DMS79 treated with DMSO at 0.1 percent for 48 hours (cell line): ENCODE data around the gene INVS.
"Not testable (repeated sequence)": the region's sequence is repeated elsewhere in the genome, so short reads cannot be mapped to it uniquely, and the experiment has no call there.

ENCODE experiments used
- DNase-seq: peaks from one replicate; lab custom pipeline; 2025; lab: John Stamatoyannopoulos, UW

INVS gene, protein sequence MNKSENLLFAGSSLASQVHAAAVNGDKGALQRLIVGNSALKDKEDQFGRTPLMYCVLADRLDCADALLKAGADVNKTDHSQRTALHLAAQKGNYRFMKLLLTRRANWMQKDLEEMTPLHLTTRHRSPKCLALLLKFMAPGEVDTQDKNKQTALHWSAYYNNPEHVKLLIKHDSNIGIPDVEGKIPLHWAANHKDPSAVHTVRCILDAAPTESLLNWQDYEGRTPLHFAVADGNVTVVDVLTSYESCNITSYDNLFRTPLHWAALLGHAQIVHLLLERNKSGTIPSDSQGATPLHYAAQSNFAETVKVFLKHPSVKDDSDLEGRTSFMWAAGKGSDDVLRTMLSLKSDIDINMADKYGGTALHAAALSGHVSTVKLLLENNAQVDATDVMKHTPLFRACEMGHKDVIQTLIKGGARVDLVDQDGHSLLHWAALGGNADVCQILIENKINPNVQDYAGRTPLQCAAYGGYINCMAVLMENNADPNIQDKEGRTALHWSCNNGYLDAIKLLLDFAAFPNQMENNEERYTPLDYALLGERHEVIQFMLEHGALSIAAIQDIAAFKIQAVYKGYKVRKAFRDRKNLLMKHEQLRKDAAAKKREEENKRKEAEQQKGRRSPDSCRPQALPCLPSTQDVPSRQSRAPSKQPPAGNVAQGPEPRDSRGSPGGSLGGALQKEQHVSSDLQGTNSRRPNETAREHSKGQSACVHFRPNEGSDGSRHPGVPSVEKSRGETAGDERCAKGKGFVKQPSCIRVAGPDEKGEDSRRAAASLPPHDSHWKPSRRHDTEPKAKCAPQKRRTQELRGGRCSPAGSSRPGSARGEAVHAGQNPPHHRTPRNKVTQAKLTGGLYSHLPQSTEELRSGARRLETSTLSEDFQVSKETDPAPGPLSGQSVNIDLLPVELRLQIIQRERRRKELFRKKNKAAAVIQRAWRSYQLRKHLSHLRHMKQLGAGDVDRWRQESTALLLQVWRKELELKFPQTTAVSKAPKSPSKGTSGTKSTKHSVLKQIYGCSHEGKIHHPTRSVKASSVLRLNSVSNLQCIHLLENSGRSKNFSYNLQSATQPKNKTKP

DNA sequence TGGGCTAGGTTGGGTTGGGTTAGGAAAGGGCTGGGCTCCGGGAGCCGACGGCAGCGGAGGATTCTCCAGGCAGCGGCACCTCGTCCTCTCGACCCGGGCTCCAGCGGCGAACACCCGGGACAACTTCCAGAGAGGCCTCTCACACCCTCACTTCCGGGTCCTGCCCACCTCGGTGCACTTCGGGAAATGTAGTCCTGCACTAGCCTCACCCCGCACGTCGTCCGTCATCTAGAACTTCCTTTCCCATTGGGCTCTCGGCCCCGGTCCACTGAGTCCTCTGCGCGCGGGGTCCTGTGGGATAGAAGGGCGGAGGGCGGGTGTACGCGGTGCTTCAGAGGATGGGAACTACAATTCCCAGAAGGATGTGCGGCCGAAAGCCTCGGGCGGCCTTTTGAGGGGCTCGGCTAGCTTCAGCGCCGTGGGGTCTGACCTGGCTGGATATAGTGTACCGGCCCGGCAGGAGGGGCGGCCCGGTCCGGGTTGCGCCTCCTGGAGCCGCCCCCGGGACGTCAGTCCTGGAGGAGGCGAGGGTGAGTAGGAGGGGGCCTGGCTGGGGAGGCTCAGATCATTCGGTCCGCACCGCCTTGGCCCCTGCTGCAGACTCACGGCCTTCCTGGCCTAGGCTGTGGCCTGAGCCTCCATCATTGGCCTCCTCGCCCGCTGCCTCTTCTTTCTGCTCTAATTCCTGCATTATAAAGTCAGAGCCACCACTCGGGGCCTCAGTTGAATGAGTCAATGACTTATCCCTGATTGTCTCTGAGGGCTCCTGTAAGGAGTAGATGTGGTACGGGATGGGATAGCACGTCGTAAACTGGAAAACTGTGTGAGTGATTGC, at the start of gene INVS, which contains the start of gene ERP44:
Gene INVS (plus strand): TSS at position 357 of the 835 bp plus-strand sequence. CDS start 5,279 bp downstream, outside the sequence.
Gene ERP44 (minus strand): TSS at position 114 of the 835 bp plus-strand sequence. CDS start 160 bp downstream, outside the sequence.
- DNase-seq = peak; percentile 90

DNA sequence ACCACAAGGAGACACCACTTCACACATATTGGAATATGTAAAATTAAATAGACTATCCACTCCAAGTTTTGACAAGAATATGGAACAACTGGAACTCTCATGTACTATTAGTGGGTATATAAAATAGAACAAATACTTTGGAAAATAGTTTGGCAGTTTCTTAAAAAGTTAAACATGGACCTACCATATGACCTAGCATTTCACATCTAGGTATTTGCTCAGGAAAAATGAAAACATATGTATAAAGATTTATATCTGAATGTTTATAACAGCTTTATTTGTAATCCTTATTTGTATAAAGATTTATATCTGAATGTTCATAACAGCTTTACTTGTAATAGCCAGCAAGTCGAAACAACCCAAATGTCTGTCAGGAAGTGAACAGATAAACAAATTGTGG, 49.5 kb upstream of the INVS start:
- DNase-seq = no peak

DNA sequence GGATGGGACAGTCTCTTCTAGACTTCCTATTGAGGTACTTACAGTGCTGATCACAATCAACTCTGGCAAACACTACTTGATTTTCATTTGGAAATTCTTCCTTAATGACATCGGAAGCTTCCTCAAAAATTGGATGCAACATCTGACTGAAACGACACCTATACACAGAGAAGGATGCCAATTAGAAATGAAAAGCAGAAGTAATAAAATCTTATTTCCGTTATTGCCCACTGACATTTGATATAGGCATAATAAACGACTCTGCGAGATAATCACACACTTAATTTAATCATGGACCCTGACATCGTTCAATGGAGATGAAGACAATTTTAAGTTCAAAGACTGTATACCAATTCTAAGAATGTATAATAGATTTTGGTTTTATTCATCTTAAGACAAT, 46.7 kb upstream of the INVS start:
- no peak for DNase-seq

DNA sequence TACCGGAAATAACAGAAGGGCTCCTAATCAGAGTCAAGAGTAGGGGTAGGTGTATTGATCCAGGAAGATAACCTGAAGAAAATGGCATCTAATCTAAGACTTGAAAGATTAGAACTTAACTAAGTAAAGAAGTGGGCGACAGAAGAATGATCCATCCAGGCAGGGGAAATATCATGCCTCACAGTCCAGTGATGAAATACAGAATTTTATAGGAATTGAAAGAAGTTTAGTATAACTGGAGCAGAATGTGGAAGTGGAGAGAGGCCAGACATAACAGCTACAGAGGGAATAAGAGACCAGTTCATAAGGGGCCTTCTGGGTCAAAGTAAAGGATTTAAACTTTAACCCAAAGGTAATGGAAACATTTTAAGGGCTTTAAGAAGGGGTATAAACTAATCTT, 42.5 kb upstream of the INVS start:
- DNase-seq = no peak

DNA sequence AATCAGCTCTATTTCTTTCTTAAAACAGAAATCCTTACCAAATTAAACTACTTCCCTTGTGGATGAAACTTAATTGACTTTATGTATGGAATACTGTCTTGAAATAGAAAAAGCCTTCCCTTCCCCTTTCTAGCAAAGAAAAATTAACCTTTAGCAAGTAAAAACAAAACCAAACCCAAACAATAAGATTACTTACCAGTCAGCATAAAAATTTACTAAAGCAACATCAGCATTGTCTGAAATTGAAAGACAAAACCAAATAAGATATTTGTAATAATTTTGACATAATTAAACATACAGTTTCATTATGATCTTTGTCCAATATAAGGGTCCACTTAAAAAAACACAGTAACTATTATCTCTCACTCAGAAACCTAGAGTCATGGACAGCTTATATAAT, 41.4 kb upstream of the INVS start:
- DNase-seq = no peak

DNA sequence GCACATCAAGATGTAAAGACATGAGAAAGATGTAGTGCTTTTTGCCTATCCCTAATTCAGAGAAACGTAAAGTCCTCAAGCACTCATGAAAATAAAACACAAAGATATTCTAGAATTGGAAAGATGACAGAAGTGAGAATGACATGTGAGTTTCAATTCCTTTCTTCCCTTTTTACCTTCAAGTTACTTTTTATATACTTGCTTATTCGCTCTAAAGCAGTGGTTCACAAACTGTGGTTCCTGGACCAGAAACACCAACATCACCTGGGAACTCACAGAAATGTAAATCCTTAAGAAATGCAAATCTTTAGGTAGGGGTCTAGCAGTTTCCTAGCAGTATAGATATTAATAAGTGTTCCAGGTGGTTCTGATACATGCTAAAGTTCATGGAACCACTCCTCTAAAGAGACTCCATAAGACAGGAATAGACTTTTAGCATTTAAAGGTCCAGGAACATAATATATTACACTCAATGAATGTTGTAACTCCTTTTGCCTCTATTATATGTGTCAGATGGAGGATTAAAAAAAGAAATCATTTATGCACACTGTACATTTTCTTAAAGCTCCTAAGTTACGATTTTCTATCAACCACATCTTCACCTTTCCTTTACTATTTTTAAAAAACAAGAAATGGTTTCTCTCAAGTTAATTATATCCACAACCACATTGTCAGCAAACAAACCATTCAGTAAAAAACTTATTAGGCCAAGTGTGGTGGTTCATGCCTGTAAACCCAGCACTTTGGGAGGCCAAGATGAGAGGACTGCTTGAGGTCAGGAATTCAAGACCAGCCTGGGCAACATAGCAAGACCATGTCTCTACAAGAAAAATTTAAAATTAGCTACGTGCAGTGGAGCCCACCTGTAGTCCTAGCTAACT, 40.1 kb upstream of the INVS start:
- no peak for DNase-seq

DNA sequence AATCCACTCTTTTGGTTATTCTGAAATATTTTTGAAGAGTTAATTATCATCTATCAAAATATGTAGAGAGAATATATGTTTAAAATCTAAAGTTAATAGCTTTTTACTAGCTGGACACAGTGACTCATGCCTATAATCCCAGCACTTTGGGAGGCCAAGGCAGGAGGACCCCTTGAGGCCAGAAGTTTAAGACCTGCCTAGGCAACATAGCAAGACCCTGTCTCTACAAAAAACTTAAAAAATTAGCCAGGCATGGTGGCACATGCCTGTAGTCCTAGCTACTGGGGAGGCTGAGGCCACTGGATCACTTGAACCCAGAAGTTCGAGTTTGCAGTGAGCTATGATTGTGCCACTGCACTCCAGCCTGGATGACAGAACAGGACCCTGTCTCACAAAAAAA, 36.4 kb upstream of the INVS start:
- not testable (repeated sequence) for DNase-seq

DNA sequence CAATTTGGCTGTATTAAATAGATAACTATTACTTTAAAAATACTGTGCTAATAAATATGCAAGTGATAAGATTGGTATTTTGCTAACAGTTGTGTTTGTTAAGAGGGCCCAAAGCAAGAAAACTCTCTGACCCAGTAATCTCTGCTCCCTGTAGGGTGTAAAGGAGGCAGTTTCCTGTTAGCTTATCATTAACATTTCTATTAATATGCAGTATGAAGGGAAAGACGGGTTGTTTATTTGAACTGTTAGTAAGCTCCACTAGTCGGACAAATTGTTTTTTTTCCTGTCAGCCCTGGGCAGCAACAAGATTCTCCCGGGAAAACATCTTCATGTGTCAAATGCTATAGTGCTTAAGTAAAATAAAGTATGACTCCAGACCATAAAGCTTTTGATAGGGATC, 35.9 kb upstream of the INVS start:
- DNase-seq = no peak

DNA sequence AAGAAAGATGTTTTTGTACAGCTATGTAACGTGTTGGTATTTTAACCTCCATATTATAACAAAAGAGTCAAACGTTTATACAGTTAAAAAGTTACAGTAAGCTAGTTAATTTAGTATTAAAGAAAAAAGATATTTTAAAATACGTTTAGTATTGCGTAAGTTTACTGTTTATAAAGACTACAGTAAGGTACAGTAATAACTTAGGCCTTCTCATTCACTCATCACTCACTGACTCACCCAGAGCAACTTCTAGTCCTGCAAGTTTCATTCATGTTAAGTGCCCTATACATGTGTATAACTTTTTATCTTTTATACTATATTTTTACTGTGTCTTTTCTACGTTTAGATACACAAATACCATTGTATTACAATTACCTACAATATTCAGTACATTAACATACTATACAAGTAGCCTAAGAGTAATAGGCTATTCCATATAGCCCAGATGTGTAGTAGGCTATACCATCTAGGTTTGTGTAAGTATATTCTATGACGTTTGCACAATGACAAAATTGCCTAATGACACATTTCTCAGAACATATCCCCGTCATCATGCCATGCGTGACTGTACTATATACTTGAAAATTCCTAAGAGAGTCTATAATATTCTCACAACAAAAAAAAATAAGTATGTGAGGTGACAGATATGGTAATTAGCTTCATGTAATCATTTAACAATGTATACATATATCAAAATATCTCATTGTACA, 34.0 kb upstream of the INVS start:
- no peak for DNase-seq

DNA sequence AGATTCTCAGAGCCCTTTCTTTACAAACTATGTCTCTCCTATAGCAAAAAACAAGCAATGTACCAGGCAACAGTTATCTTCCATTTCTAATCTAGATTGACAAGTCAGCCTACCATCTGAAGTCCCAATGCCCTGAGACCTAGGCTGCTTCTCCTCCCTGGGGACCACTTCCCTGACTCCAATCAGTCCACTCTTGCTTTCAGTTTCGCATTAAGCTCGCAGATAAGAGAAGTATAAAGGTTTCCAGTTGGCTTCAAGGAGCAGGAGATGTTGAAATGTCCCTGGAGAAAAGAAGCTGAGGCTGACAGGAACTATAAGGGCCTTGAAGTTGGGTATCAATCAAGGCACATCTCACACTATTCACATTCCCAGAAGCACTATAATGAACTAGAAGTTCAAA, 32.5 kb upstream of the INVS start:
- no peak for DNase-seq

DNA sequence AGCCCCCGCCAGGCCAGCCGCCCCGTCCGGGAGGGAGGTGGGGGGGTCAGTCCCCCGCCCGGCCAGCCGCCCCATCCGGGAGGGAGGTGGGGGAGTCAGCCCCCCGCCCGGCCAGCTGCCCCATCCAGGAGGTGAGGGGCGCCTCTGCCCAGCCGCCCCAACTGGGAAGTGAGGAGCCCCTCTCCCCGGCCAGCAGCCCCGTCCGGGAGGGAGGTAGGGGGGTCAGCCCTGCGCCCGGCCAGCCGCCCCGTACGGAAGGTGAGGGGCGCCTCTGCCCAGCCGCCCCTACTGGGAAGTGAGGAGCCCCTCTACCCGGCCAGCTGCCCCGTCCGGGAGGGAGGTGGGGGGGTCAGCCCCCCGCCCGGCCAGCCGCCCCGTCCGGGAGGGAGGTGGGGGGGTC, 31.1 kb upstream of the INVS start:
- DNase-seq = not testable (repeated sequence)

DNA sequence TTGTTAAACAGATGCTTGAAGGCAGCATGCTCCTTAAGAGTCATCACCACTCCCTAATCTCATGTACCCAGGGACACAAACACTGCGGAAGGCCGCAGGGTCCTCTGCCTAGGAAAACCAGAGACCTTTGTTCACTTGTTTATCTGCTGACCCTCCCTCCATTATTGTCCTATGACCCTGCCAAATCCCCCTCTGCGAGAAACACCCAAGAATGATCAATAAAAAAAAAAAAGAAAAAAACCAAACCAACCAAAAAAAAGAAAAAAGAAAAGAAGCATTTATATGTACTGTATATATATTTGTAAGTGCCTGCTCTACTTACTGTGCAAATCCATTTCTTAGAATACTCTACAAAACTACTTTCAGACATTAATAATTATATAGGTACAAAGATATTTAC, 30.0 kb upstream of the INVS start:
- DNase-seq = not testable (repeated sequence)

DNA sequence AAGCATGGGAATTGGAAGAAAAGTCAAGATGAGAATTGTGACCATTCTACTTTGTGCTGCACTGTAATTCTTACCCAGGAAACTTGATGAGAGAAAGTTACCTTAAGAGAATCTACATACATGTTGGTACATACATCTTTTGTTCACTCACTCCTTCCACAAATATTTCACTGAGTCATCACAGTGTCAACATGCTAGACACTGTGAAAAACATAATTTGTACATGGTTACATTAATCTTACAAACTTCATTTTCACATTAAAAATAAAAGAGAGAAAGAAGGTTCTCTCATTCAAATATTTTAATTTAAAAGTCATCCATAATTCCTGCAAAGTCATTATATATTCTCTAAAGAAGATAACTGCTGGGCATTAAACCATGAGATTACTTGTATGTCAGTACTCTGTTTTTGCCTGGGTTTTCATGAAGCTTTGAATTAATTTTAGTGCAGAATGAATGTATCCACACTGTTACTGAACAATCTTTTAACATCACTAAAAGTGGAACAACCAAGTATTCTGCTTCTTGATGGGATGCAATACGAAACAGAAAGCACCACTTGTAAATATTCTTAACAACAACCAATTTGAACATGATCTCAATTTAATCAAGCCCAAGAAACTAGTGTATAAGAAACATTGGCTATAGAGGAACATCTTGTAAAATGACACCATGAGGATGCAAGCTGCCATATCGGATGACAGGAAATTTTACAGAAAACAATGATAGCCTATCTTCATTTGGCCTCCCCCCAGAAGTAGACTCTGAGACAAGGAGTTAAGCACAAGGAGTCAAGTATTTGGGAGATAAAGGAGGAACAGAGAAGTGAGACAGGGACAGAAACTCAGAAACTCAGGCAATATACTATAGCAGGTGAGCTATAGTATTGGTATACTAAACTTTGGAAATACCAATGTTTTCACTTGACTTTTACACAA, 28.7 kb upstream of the INVS start:
- no peak for DNase-seq

DNA sequence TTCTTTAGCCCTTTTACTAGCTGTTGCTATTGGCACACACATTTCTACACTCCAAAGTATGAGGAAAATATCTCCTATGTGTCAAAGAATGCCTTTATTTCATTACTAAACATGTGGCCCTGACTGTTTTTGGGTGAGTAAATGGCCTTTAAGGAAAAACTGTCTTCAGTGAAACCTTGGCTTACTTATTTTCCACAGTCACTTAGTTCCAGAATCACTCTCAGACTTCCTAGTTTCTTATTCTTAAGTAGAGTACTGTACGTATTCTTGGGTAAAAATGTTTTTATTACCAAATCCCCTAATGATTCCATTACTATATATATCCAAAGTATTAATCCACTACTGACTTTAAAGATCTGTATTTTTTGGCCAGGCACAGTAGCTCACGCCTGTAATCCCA, 27.8 kb upstream of the INVS start:
- DNase-seq = no peak

DNA sequence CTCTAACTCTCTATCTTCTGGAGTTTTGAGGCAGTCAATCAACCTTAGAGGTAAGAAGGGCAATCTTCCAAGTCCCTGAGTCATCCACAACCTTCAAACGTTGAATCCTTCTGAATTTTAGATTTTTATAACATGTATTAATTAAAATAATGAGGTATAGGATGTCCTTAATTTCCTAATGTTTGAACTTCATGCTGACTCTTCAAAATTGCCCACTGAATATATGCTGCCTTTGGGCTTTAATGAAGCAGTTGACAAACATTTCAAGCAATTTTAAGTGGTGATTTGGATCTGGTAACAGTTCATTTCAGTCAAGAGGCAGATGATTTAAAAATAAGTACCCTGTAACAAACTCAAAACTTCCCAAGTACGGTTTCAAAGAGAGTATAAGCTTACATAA, 26.2 kb upstream of the INVS start:
- no peak for DNase-seq

DNA sequence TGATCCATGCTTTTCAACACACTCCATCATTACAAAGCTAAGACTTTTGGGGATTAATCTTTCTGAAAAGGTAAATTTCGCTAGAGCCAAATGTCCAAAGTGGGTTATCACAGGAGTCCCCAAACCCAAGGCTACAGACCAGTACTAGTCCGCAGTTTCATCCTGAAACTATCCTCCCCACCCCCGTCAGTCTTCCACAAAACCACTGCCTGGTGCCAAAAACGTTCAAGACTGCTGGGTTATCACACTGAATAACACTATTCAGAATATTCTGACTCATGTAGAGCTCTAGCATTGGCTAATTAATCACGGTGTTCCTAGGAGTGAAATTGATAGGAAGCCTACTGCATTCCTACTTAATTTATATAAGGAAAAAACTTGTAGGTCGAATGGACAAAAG, 24.9 kb upstream of the INVS start:
- no peak for DNase-seq

DNA sequence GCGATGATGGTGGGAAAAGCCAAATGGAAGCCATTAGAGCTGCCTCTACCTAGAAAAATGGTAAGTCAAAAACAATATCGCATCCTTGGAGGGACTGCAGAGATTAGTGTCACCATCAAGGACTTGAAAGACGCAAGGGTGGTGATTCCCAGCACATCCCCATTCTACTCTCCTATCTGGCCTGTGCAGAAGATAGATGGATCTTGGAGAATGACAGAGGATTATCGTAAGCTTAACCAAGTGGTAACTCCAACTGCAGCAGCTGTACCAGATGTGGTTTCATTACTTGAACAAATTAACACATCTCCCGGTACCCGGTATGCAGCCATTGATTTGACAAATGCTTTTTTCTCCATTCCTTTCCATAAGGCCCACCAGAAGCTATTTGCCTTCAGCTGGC, 24.1 kb upstream of the INVS start:
- no peak for DNase-seq

DNA sequence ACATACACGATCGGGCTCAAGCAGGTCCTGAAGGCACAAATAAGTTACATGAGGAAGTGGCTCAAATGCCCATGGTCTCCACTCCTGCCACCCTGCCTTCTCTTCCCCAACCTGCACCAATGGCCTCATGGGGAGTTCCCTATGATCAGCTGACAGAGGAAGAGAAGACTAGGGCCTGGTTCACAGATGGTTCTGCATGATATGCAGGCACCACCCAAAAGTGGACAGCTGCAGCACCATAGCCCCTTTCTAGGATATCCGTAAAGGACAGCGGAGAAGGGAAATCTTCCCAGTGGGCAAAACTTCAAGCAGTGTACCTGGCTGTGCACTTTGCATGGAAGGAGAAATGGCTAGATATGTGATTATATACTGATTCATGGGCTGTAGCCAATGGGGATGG, 22.8 kb upstream of the INVS start:
- DNase-seq = not testable (repeated sequence)

DNA sequence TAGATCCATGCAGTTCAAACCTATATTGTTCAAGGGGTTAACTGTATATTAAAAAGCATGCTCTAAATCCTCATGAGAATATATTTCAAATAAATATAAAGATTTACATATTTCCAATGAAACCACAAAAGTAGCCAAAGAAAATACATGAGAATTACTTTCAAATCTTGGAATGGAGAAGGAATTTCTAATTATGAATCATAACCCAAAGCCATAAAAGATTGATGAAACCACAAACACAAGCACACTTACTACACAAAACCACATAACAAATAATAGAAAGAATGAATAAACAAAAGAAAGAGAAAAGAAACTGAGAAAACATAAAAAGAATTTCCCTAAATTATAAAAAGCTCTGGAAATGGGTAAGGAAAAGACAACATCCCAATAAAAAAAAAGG, 16.3 kb upstream of the INVS start:
- no peak for DNase-seq
